ENCODE data around the gene SIVA1. TPM values are rescaled to one million over a fixed set of nuclear protein-coding genes. Genes with fewer than 3 reads are reported as not detected.
A peak's percentile ranks its signal among the peaks of the same experiment; 100 is the strongest.

SIVA1 gene
- total RNA-seq, 1 experiment from 2014 or later = 105 TPM

DNA sequence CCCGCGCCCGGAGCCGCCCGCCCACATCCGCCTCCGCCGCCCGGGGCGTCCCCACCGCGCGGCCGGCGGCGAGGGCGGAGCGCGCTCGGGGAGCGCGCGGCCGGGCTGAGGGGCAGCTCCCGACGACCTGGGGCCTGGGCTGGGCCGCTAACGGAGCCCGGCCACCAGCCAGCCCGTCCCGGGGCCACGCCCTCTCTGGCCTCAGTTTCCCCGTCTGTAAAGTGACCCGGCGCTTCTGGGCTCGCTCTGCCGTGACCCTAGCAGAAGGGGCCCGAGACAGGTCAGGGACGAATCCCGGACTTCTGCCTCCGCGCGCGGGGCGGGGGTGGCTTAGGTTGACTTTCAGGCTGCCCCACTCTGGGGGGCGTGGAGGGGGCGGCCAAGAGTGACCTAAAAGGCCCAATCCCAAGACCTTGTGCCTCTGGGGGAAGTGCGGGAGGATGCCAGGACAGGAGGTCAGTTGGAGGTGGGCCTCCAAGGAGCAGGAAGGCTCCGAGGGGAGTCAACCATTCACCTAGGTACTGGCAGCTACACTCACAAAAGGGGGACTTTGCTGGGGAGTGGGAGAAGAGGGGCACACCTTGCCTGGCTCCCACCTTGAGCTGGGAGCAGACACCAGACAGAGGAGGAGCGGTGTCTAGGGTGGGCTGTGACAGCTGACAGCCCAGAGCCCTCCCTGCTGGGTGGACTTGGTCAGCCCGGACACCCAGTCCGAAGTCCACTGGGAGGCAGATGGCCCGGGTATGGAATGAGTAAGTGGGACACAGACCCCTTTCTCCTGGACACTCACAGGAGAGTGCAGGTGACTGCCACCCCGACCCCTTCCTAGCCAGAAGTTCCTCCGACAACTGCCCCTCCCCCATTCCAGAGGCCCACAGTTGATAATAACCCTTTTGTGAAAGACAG lies 43.1 kb downstream of the SIVA1 start:
- Histone ChIP-seq H3K27me3 (replicated peaks; ENCODE audit: control insufficient read depth, insufficient read depth, low read length) (no peaks in the 10 kb centered on the region), H3K4me3 (ENCODE audit: low read depth, low read length) (peak overlapping the region; percentile 52), H3K4me1 (peaks cover 42% of the 10 kb centered on the region), H3K9me3 (no peaks in the 10 kb centered on the region), H3K36me3 (ENCODE audit: control insufficient read depth, insufficient read depth, low read length) (no peaks in the 10 kb centered on the region)
- Mint-ChIP-seq H3K27me3 (ENCODE audit: insufficient read depth, unreplicated experiment) (no peaks in the 10 kb centered on the region), H3K9me3 (ENCODE audit: unreplicated experiment) (no peaks in the 10 kb centered on the region), H3K4me3 (ENCODE audit: unreplicated experiment) (peak overlapping the region; percentile 71), H3K4me1 (ENCODE audit: low read depth, unreplicated experiment) (no peaks in the 10 kb centered on the region), H3K36me3 (ENCODE audit: insufficient read depth, unreplicated experiment) (peaks cover 7% of the 10 kb centered on the region), H3K27ac (ENCODE audit: unreplicated experiment) (peak overlapping the region; percentile 79)
- ChIA-PET CTCF (interaction anchor here (0.9 kb wide), 1 partner anchor 27 kb away, joined by 3 read pairs; no protein-coding TSS in a partner anchor), POLR2A (interaction anchor here (0.6 kb wide), 1 partner anchor 30 kb away, joined by 4 read pairs; no protein-coding TSS in a partner anchor)
- TF ChIP-seq, protein P1, sequence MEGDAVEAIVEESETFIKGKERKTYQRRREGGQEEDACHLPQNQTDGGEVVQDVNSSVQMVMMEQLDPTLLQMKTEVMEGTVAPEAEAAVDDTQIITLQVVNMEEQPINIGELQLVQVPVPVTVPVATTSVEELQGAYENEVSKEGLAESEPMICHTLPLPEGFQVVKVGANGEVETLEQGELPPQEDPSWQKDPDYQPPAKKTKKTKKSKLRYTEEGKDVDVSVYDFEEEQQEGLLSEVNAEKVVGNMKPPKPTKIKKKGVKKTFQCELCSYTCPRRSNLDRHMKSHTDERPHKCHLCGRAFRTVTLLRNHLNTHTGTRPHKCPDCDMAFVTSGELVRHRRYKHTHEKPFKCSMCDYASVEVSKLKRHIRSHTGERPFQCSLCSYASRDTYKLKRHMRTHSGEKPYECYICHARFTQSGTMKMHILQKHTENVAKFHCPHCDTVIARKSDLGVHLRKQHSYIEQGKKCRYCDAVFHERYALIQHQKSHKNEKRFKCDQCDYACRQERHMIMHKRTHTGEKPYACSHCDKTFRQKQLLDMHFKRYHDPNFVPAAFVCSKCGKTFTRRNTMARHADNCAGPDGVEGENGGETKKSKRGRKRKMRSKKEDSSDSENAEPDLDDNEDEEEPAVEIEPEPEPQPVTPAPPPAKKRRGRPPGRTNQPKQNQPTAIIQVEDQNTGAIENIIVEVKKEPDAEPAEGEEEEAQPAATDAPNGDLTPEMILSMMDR (IDR thresholded peaks at IDR 0.05; ENCODE audit: insufficient read depth in 1 of 2, low read depth in 1 of 2, low read length in 1 of 2, severe bottlenecking in 1 of 2, unreplicated experiment in 1 of 2) = no peak
- intact Hi-C loops (cut with micrococcal nuclease; ENCODE audit: unreplicated experiment) = no loop called here
- peak in 1 of 2 experiments; percentile 67 for DNase-seq
- no TSS peak for BruUV-seq (replicated peaks)

DNA sequence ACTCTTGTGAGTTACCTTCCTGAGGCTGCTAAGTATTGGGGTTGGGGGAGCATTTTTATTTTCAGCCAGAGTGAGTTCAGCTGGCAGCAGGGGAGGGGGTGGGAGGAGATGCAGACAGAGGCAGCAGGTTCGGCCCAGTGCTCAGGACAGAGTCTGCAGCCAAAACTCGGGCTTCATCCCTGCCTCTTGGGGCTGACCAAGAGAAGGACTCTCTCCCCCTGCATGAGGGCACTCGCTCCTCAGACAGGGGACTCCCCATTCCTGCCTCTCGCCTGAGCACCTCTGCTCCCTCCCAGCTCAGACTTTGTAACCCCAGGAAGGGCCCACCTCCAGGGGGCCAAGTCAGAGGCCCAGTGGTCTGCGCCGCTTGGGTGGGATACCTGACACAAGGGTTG lies 43.7 kb downstream of the SIVA1 start:
- Histone ChIP-seq H3K4me3 (ENCODE audit: low read depth, low read length) (no peak overlapping the region), H3K27me3 (replicated peaks; ENCODE audit: control insufficient read depth, insufficient read depth, low read length) (no peaks in the 10 kb centered on the region), H3K4me1 (peaks cover 46% of the 10 kb centered on the region), H3K9me3 (no peaks in the 10 kb centered on the region), H3K36me3 (ENCODE audit: control insufficient read depth, insufficient read depth, low read length) (no peaks in the 10 kb centered on the region)
- H3K27ac Mint-ChIP-seq (ENCODE audit: unreplicated experiment) = no peak overlapping the region
- peaks cover 8% of the 10 kb centered on the region for H3K36me3 Mint-ChIP-seq (ENCODE audit: insufficient read depth, unreplicated experiment)
- H3K27me3 Mint-ChIP-seq (ENCODE audit: insufficient read depth, unreplicated experiment) = no peaks in the 10 kb centered on the region
- POLR2A ChIA-PET = no interaction called here
- intact Hi-C loops (cut with micrococcal nuclease; ENCODE audit: unreplicated experiment) = no loop called here
- H3K4me1 Mint-ChIP-seq (ENCODE audit: low read depth, unreplicated experiment) = no peaks in the 10 kb centered on the region
- TF ChIP-seq, protein P1 (IDR thresholded peaks at IDR 0.05; ENCODE audit: insufficient read depth in 1 of 2, low read depth in 1 of 2, low read length in 1 of 2, severe bottlenecking in 1 of 2, unreplicated experiment in 1 of 2) = no peak
- BruUV-seq (replicated peaks) = no TSS peak
- CTCF ChIA-PET = no interaction called here
- no peaks in the 10 kb centered on the region for H3K9me3 Mint-ChIP-seq (ENCODE audit: unreplicated experiment)
- H3K4me3 Mint-ChIP-seq (ENCODE audit: unreplicated experiment) = peak overlapping the region; percentile 71
- no peak for DNase-seq

DNA sequence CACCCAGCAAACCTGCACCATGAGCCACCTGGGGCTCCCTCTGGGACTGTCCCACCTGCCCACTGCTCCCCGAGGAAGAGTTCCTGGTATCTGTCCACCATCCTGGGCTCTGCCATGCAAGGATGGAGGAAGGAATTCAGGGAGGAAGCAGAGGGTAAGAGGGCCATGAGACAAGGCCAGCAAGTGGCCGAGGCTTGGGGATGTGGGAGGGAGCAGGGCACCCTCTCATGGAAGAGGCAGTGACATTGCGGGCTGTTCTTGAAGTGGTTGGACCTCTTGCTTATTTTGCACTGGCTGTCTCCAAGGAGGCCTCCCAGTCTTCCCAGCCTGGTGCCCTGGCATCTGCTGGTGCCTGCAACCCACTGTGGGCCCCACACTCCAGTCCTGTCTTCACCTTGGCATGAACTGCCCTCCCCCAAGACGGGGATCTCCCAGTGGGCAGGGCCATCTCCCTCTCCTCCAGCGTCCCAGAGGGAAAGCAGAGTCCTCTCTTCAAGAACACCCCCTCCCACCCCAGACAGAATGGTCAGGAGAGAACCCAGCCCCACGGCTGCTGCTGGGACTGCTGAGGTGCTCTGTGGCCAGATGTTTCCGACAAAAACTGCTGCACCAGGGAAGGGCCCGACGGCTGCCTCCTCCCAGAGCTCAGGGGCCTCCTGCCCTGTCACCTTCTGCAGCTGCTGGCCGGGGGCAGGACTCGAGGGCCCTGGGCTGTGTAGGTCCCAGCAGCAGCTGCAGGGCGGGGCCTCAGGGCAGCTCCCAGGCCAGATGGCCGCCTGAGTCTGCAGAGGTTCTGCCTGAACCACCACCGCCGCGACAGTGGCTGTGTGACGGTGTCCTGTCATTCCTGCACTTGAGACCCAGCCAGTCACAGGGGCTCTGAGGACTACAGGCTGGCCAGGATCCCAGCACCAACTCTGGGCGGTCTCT lies 44.4 kb downstream of the SIVA1 start:
- POLR2A ChIA-PET = no interaction called here

More for the DNA sequence above, 44.4 kb downstream of the SIVA1 start:
- Histone ChIP-seq H3K4me1 (peaks cover 51% of the 10 kb centered on the region), H3K27me3 (replicated peaks; ENCODE audit: control insufficient read depth, insufficient read depth, low read length) (no peaks in the 10 kb centered on the region), H3K4me3 (ENCODE audit: low read depth, low read length) (no peak overlapping the region), H3K36me3 (ENCODE audit: control insufficient read depth, insufficient read depth, low read length) (no peaks in the 10 kb centered on the region), H3K9me3 (no peaks in the 10 kb centered on the region)
- Mint-ChIP-seq H3K27ac (ENCODE audit: unreplicated experiment) (no peak overlapping the region), H3K4me1 (ENCODE audit: low read depth, unreplicated experiment) (no peaks in the 10 kb centered on the region), H3K27me3 (ENCODE audit: insufficient read depth, unreplicated experiment) (no peaks in the 10 kb centered on the region), H3K4me3 (ENCODE audit: unreplicated experiment) (peak overlapping the region; percentile 71), H3K36me3 (ENCODE audit: insufficient read depth, unreplicated experiment) (peaks cover 8% of the 10 kb centered on the region), H3K9me3 (ENCODE audit: unreplicated experiment) (no peaks in the 10 kb centered on the region)
- CTCF ChIA-PET = interaction anchor here (1.0 kb wide), 1 partner anchor 29 kb away, joined by 3 read pairs; no protein-coding TSS in a partner anchor
- no TSS peak for BruUV-seq (replicated peaks)
- intact Hi-C loops (cut with micrococcal nuclease; ENCODE audit: unreplicated experiment) = no loop called here
- peak in 1 of 2 experiments; percentile 48 for DNase-seq
- TF ChIP-seq, protein P1 (IDR thresholded peaks at IDR 0.05; ENCODE audit: insufficient read depth in 1 of 2, low read depth in 1 of 2, low read length in 1 of 2, severe bottlenecking in 1 of 2, unreplicated experiment in 1 of 2) = no peak
